Mesothelial cell of epicardium (in vitro differentiated cells): ENCODE measurements around the gene ARHGAP44. TPM values are rescaled to one million over a fixed set of nuclear protein-coding genes. Genes with fewer than 3 reads are reported as not detected.

Experiments used
- DNase-seq, 2 experiments: peaks; one replicate each; pipeline ENCODE4 v3.0.0; 2021; ENCODE audit warnings: low spot score in 2 of 2; ENCODE audit not compliant: unreplicated experiment in 2 of 2
- H3K27ac Mint-ChIP-seq: 2 replicates; pipeline ENCODE4 v1.8.0; 2021; ENCODE audit warnings: mixed read lengths
- H3K27me3 Mint-ChIP-seq: 2 replicates; pipeline ENCODE4 v1.8.0; 2021; ENCODE audit warnings: low read depth, mixed read lengths
- H3K36me3 Mint-ChIP-seq: 2 replicates; pipeline ENCODE4 v1.8.0; 2021; ENCODE audit warnings: mixed read lengths
- H3K4me1 Mint-ChIP-seq: 2 replicates; pipeline ENCODE4 v1.8.0; 2021; ENCODE audit warnings: mixed read lengths
- H3K4me3 Mint-ChIP-seq: 2 replicates; pipeline ENCODE4 v1.8.0; 2021; ENCODE audit warnings: mild to moderate bottlenecking, moderate library complexity, mixed read lengths
- H3K9me3 Mint-ChIP-seq: 2 replicates; pipeline ENCODE4 v1.8.0; 2021; ENCODE audit warnings: mixed read lengths
- CTCF ChIP-seq: fragments of 200-600 bp; sonication (generic); IDR thresholded peaks from one replicate; pipeline ENCODE4 v1.5.0; 2021; ENCODE audit warnings: antibody characterized with exemption; ENCODE audit not compliant: unreplicated experiment
- total RNA-seq: library from RNA; stranded (reverse); gene quantifications from 3 replicates; pipeline ENCODE4 v1.2.1, GENCODE V29; 2021

ARHGAP44 gene
- total RNA-seq, 1 donor from 2014 or later = 11.7 TPM

GRCh38 chr17:12990926-12991325 is 201.6 kb downstream of the ARHGAP44 start:
- Mint-ChIP-seq H3K4me1 (peaks cover 5% of the 10 kb centered on the region), H3K9me3 (no peaks in the 10 kb centered on the region), H3K36me3 (peaks cover 38% of the 10 kb centered on the region), H3K27ac (no peak overlapping the region), H3K4me3 (no peak overlapping the region), H3K27me3 (no peaks in the 10 kb centered on the region)
- no peak for TF ChIP-seq CTCF
- no peak for DNase-seq

- TF ChIP-seq CTCF = no peak
- no peak for DNase-seq
- Mint-ChIP-seq H3K27ac (no peak overlapping the region), H3K4me1 (peaks cover under 1% of the 10 kb centered on the region), H3K27me3 (no peaks in the 10 kb centered on the region), H3K4me3 (no peak overlapping the region), H3K36me3 (peaks cover 44% of the 10 kb centered on the region), H3K9me3 (no peaks in the 10 kb centered on the region)
These were observed 203.4 kb downstream of the ARHGAP44 start for GRCh38 chr17:12992676-12993075.

GRCh38 chr17:12993631-12994030 is 204.3 kb downstream of the ARHGAP44 start:
- peaks cover 46% of the 10 kb centered on the region for H3K36me3 Mint-ChIP-seq
- no peak overlapping the region for H3K4me3 Mint-ChIP-seq

GRCh38 chr17:12994341-12995074 is 205.2 kb downstream of the ARHGAP44 start:
- no peaks in the 10 kb centered on the region for H3K27me3 Mint-ChIP-seq
- no peak overlapping the region for H3K27ac Mint-ChIP-seq
- H3K4me3 Mint-ChIP-seq = no peak overlapping the region
- no peaks in the 10 kb centered on the region for H3K4me1 Mint-ChIP-seq
- H3K9me3 Mint-ChIP-seq = no peaks in the 10 kb centered on the region
- H3K36me3 Mint-ChIP-seq = peaks cover 46% of the 10 kb centered on the region
- no peak for DNase-seq
- TF ChIP-seq CTCF = no peak

More at GRCh38 chr17:12993631-12994030, 204.3 kb downstream of the ARHGAP44 start:
- Mint-ChIP-seq H3K9me3 (no peaks in the 10 kb centered on the region), H3K27me3 (no peaks in the 10 kb centered on the region), H3K4me1 (no peaks in the 10 kb centered on the region), H3K27ac (no peak overlapping the region)
- no peak for TF ChIP-seq CTCF
- no peak for DNase-seq

- no peaks in the 10 kb centered on the region for H3K27me3 Mint-ChIP-seq
- no peaks in the 10 kb centered on the region for H3K9me3 Mint-ChIP-seq
- peaks cover 39% of the 10 kb centered on the region for H3K36me3 Mint-ChIP-seq
- H3K27ac Mint-ChIP-seq = no peak overlapping the region
- no peak for TF ChIP-seq CTCF
- H3K4me3 Mint-ChIP-seq = no peak overlapping the region
- DNase-seq = no peak
- no peaks in the 10 kb centered on the region for H3K4me1 Mint-ChIP-seq
These were observed 206.0 kb downstream of the ARHGAP44 start for GRCh38 chr17:12995106-12995895.
